IMR-90 (cell line): ENCODE measurements around the gene TAF7. TPM values are rescaled to one million over a fixed set of nuclear protein-coding genes. Genes with fewer than 3 reads are reported as not detected.

Experiments used
- ATAC-seq: fragments of 200-7000 bp; cut with Tn5 transposase; 2 replicates; pipeline ENCODE4 v1.9.1; 2020; ENCODE audit warnings: low read depth, mild to moderate bottlenecking, moderate library complexity
- BruUV-seq: library from RNA; stranded (reverse); fragments of 400-500 nt; replicated peaks from 2 replicates; lab custom pipeline; 2021; lab: Mats Ljungman, UMichigan
- CTCF ChIA-PET: fragments of 300-600 bp; formaldehyde crosslinking; extraction: SDS; loops from one replicate; lab custom pipeline; 2021; ENCODE audit warnings: antibody characterized with exemption; lab: Yijun Ruan, JAX
- POLR2A ChIA-PET: fragments of 300-600 bp; sonication (Branson Sonifier 250); formaldehyde crosslinking; loops from one replicate; lab custom pipeline; 2022; ENCODE audit warnings: antibody characterized with exemption; ENCODE audit not compliant: unreplicated experiment; lab: Charles Lee
- DNase-seq: peaks from one replicate; pipeline ENCODE4 v3.0.0; 2013
- H2AFZ ChIP-seq: replicated peaks from 2 replicates; pipeline ENCODE3; 2013; ENCODE audit warnings: low read length, mild to moderate bottlenecking; ENCODE audit not compliant: poor library complexity
- H2AK5ac ChIP-seq: 2 replicates; pipeline ENCODE4 v1.6.1; 2013; ENCODE audit warnings: low read depth, low read length, inconsistent platforms
- H2AK9ac ChIP-seq: replicated peaks from 2 replicates; pipeline ENCODE3; 2013; ENCODE audit warnings: mild to moderate bottlenecking, low read depth, low read length, moderate library complexity; ENCODE audit not compliant: poor library complexity
- H2BK120ac ChIP-seq: 2 replicates; pipeline ENCODE4 v1.6.1; 2013; ENCODE audit warnings: low read depth, low read length, inconsistent platforms
- H2BK15ac ChIP-seq: 3 replicates; pipeline ENCODE4 v1.6.1; 2013; ENCODE audit warnings: low read depth, low read length, inconsistent platforms
- H2BK20ac ChIP-seq: 2 replicates; pipeline ENCODE4 v1.6.1; 2013; ENCODE audit warnings: low read depth, mild to moderate bottlenecking, inconsistent platforms, low read length, moderate library complexity
- H2BK5ac ChIP-seq: 2 replicates; pipeline ENCODE4 v1.6.1; 2013; ENCODE audit warnings: mild to moderate bottlenecking, low read depth, low read length, inconsistent platforms; ENCODE audit not compliant: poor library complexity, severe bottlenecking
- H3K14ac ChIP-seq: replicated peaks from 2 replicates; pipeline ENCODE4 v1.6.1; 2013; ENCODE audit warnings: low read depth, low read length, inconsistent platforms
- H3K18ac ChIP-seq: 2 replicates; pipeline ENCODE4 v1.6.1; 2013; ENCODE audit warnings: low read depth, low read length, control low read depth
- H3K23ac ChIP-seq: 2 replicates; pipeline ENCODE4 v1.6.1; 2013; ENCODE audit warnings: low read depth, low read length, inconsistent platforms
- H3K27ac ChIP-seq: 2 replicates; pipeline ENCODE4 v1.5.1; 2013; ENCODE audit warnings: mild to moderate bottlenecking, control low read depth, low read length; ENCODE audit not compliant: insufficient read depth
- H3K27me3 ChIP-seq: 2 replicates; pipeline ENCODE4 v1.6.1; 2013; ENCODE audit warnings: low read length; ENCODE audit not compliant: control insufficient read depth, insufficient read depth
- H3K36me3 ChIP-seq: 2 replicates; pipeline ENCODE4 v1.6.1; 2013; ENCODE audit warnings: low read length, mixed read lengths; ENCODE audit not compliant: control insufficient read depth, insufficient read depth
- H3K4ac ChIP-seq: 2 replicates; pipeline ENCODE4 v1.6.1; 2013; ENCODE audit warnings: low read depth, low read length, inconsistent platforms
- H3K4me1 ChIP-seq: 2 replicates; pipeline ENCODE4 v1.6.1; 2013; ENCODE audit warnings: low read length, mixed read lengths; ENCODE audit not compliant: control insufficient read depth, insufficient read depth
- H3K4me2 ChIP-seq: 2 replicates; pipeline ENCODE4 v1.6.1; 2013; ENCODE audit warnings: low read depth, mild to moderate bottlenecking, control low read depth, low read length, moderate library complexity
- H3K4me3 ChIP-seq: 2 replicates; pipeline ENCODE4 v1.5.1; 2013; ENCODE audit warnings: low read depth, mild to moderate bottlenecking, control low read depth, low read length, moderate library complexity; ENCODE audit not compliant: insufficient read depth
- H3K56ac ChIP-seq: 2 replicates; pipeline ENCODE4 v1.6.1; 2013; ENCODE audit warnings: low read length, inconsistent platforms; ENCODE audit not compliant: insufficient read depth; ENCODE audit errors: extremely low read depth
- H3K79me1 ChIP-seq, 2 experiments: 2 replicates each; pipeline ENCODE4 v1.6.1; 2013; ENCODE audit warnings: low read length in 2 of 2, inconsistent platforms in 1 of 2, low read depth in 1 of 2
- H3K9ac ChIP-seq: 2 replicates; pipeline ENCODE4 v1.6.1; 2013; ENCODE audit warnings: low read depth, low read length, control low read depth
- H3K9me1 ChIP-seq: 2 replicates; pipeline ENCODE4 v1.6.1; 2013; ENCODE audit warnings: low read length, inconsistent platforms; ENCODE audit not compliant: insufficient read depth
- H3K9me3 ChIP-seq: 2 replicates; pipeline ENCODE4 v1.6.1; 2013; ENCODE audit warnings: low read length; ENCODE audit not compliant: control insufficient read depth, insufficient read depth
- H4K20me1 ChIP-seq: 2 replicates; pipeline ENCODE4 v1.6.1; 2013; ENCODE audit warnings: low read length, inconsistent platforms; ENCODE audit not compliant: insufficient read depth
- H4K5ac ChIP-seq: 2 replicates; pipeline ENCODE4 v1.6.1; 2013; ENCODE audit warnings: mild to moderate bottlenecking, low read depth, low read length, control low read depth
- H4K8ac ChIP-seq, 2 experiments: 2 replicates each; pipeline ENCODE4 v1.6.1; 2013; ENCODE audit warnings: low read depth in 2 of 2, low read length in 2 of 2, control low read depth in 1 of 2, inconsistent platforms in 1 of 2
- H4K91ac ChIP-seq: 2 replicates; pipeline ENCODE4 v1.6.1; 2013; ENCODE audit warnings: low read depth, low read length, inconsistent platforms; ENCODE audit not compliant: insufficient read depth
- BHLHE40 ChIP-seq: fragments of 150-350 bp; IDR thresholded peaks from 2 replicates; pipeline ENCODE4 v1.6.1; 2016; ENCODE audit warnings: mild to moderate bottlenecking, low read depth, low read length
- CEBPB ChIP-seq: IDR thresholded peaks from 2 replicates; pipeline ENCODE4 v1.6.1; 2012; ENCODE audit warnings: low read depth, low read length, improper control_type of control experiment
- CHD1 ChIP-seq: IDR thresholded peaks from 2 replicates; pipeline ENCODE4 v1.6.1; 2012; ENCODE audit warnings: low read depth, low read length, improper control_type of control experiment
- CTCF ChIP-seq: conservative IDR thresholded peaks from 2 replicates; pipeline ENCODE4 v1.5.1; 2012; ENCODE audit warnings: mild to moderate bottlenecking, low read depth, low read length, improper control_type of control experiment
- FOS ChIP-seq: fragments of 150-350 bp; IDR thresholded peaks from 2 replicates; pipeline ENCODE4 v1.6.1; 2016; ENCODE audit warnings: low read depth, low read length
- MAFK ChIP-seq: IDR thresholded peaks from 2 replicates; pipeline ENCODE4 v1.6.1; 2012; ENCODE audit warnings: low read depth, low read length, improper control_type of control experiment
- MAZ ChIP-seq: IDR thresholded peaks from 2 replicates; pipeline ENCODE4 v1.6.1; 2012; ENCODE audit warnings: low read depth, mild to moderate bottlenecking, low read length, improper control_type of control experiment, moderate library complexity, borderline replicate concordance
- MXI1 ChIP-seq: IDR thresholded peaks from 2 replicates; pipeline ENCODE4 v1.6.1; 2012; ENCODE audit warnings: low read depth, mild to moderate bottlenecking, low read length, moderate library complexity, borderline replicate concordance
- NFE2L2 ChIP-seq: fragments of 150-350 bp; IDR thresholded peaks from 2 replicates; pipeline ENCODE4 v1.6.1; 2016; ENCODE audit warnings: low read depth, mild to moderate bottlenecking, low read length
- RAD21 ChIP-seq: IDR thresholded peaks from 2 replicates; pipeline ENCODE4 v1.6.1; 2012; ENCODE audit warnings: low read length, improper control_type of control experiment
- RCOR1 ChIP-seq: IDR thresholded peaks from 2 replicates; pipeline ENCODE4 v1.6.1; 2012; ENCODE audit warnings: mild to moderate bottlenecking, low read length, improper control_type of control experiment; ENCODE audit not compliant: insufficient replicate concordance
- RFX5 ChIP-seq: IDR thresholded peaks from 2 replicates; pipeline ENCODE4 v1.8.0; 2012; ENCODE audit warnings: low read depth, mild to moderate bottlenecking, low read length, moderate library complexity
- USF2 ChIP-seq: fragments of 150-350 bp; IDR thresholded peaks from 2 replicates; pipeline ENCODE4 v1.6.1; 2017; ENCODE audit warnings: mild to moderate bottlenecking, antibody characterized with exemption, low read length, low read depth
- WGBS, 2 experiments: methylation state at CpG; one replicate each; pipeline versions ENCODE4 v1.1.5 to v1.1.7; 2013; ENCODE audit warnings: missing lambda C conversion rate in 2 of 2; ENCODE audit not compliant: insufficient read length in 1 of 2; ENCODE audit errors: extremely low coverage in 2 of 2; 5-methylcytosine and 5-hydroxymethylcytosine counted together
- dilution Hi-C: fragments of 300-500 bp; cut with HindIII; formaldehyde crosslinking; loops from one replicate; pipeline ENCODE4 v1.14.3; 2018; ENCODE audit warnings: low sequenced_read_pairs; ENCODE audit not compliant: unreplicated experiment
- in situ Hi-C: fragments of 300-500 bp; cut with MboI; formaldehyde crosslinking; loops from 3 replicates; pipeline ENCODE4 v1.14.3; 2019; ENCODE audit warnings: low sequenced_read_pairs, inconsistent platforms, mixed read lengths
- intact Hi-C: fragments of 100-400 bp; cut with micrococcal nuclease; formaldehyde crosslinking; loops from 2 replicates; pipeline ENCODE4 v1.10.0; 2022
- polyA plus RNA-seq, 3 experiments: library from polyadenylated mRNA; depleted of rRNA; stranded (reverse); fragments of >200 nt; gene quantifications; 2 replicates each; pipeline ENCODE4 v1.2.3, GENCODE V29; 2012; ENCODE audit warnings: low replicate concordance in 1 of 3
- total RNA-seq: library from RNA; depleted of rRNA; stranded (reverse); fragments of >200 nt; gene quantifications from 2 replicates; pipeline ENCODE4 v1.2.3, GENCODE V29; 2012

The TAF7 gene
- total and polyA plus RNA-seq, 2 of the 4 experiments (the other 2 are of a cell fraction), result 45.7 to 51.8 TPM

- peaks cover 29% of the 10 kb centered on the region for H3K9me3 ChIP-seq
- H3K9ac ChIP-seq, result no peak overlapping the region
- H2AFZ ChIP-seq, result no peak overlapping the region
- peaks cover 2% of the 10 kb centered on the region for H3K36me3 ChIP-seq
- H2BK15ac ChIP-seq, result no peak overlapping the region
- no peak overlapping the region for H4K91ac ChIP-seq
- TF ChIP-seq NFE2L2 (no peak), RFX5 (no peak), RCOR1 (no peak), RAD21 (no peak), MAZ (no peak), CEBPB (no peak), CTCF (no peak), BHLHE40 (no peak), CHD1 (no peak), MXI1 (no peak), MAFK (no peak), USF2 (no peak), FOS (no peak)
- H2BK120ac ChIP-seq, result no peak overlapping the region
- no peak overlapping the region for H3K27ac ChIP-seq
- no peaks in the 10 kb centered on the region for H3K9me1 ChIP-seq
- intact Hi-C loops (loop anchor here (5.0 kb wide), 2 partner anchors 34 to 84 kb away; partner anchors contain the start of genes PCDHGA10 and PCDHGA5), in situ Hi-C loops (loop anchor here (5.0 kb wide), 1 partner anchor 234 kb away; no protein-coding TSS in a partner anchor), dilution Hi-C loops (no loop called here)
- H3K79me1 ChIP-seq, result no peaks in the 10 kb centered on the region; a peak in 1 of 4 replicates
- H3K4me3 ChIP-seq, result no peak overlapping the region
- ATAC-seq, result no peak
- no peak overlapping the region for H3K56ac ChIP-seq
- H2BK5ac ChIP-seq, result no peak overlapping the region
- H3K4me1 ChIP-seq, result no peaks in the 10 kb centered on the region
- no peak overlapping the region for H3K14ac ChIP-seq
- CTCF ChIA-PET, result interaction anchor here (1.6 kb wide), 1 partner anchor 236 kb away, joined by 8 read pairs; no protein-coding TSS in a partner anchor
- no peaks in the 10 kb centered on the region for H4K20me1 ChIP-seq
- H2BK20ac ChIP-seq, result no peak overlapping the region
- no peak overlapping the region for H3K23ac ChIP-seq
- no peak overlapping the region for H3K18ac ChIP-seq
- no peak overlapping the region for H3K4ac ChIP-seq
- H4K5ac ChIP-seq, result no peak overlapping the region
- no peak overlapping the region for H2AK5ac ChIP-seq
- no peak overlapping the region for H2AK9ac ChIP-seq
- POLR2A ChIA-PET, result no interaction called here
- no peaks in the 10 kb centered on the region for H3K27me3 ChIP-seq
- H3K4me2 ChIP-seq, result no peak overlapping the region
- no peak overlapping the region for H4K8ac ChIP-seq
- no TSS peak for BruUV-seq
- DNase-seq, result no peak
- 84% methylated on average over 5 of the region's 8 CpGs; no CpG with 5 or more reads in 1 of the 2 experiments for WGBS, 2 experiments
These were observed 7.6 kb upstream of the TAF7 start for GRCh38 chr5:141328231-141328630.
